ENCODE results near the gene GATAD2A. TPM values are rescaled to one million over a fixed set of nuclear protein-coding genes. Genes with fewer than 3 reads are reported as not detected.
A peak's percentile ranks its signal among the peaks of the same experiment; 100 is the strongest.

Gene GATAD2A
- total RNA-seq, 2 donors from 2014 or later, result 102 to 145 TPM

GRCh38 chr19:19457671-19458070, 52.2 kb downstream of the GATAD2A start:
- Histone ChIP-seq H3K27me3 (no peaks in the 10 kb centered on the region), H3K4me3 (no peak overlapping the region), H3K36me3 (no peaks in the 10 kb centered on the region), H3K4me1 (peaks cover 39% of the 10 kb centered on the region), H3K9me3 (no peaks in the 10 kb centered on the region), H3K27ac (peak overlapping the region; percentile 74), H3K9ac (ENCODE audit: low read depth in 2 of 2, low read length in 2 of 2) (no peak overlapping the region)
- intact Hi-C loops (cut with DNase I), result no loop called here
- no peak for TF ChIP-seq CTCF (IDR thresholded peaks at IDR 0.05)
- DNase-seq, result no peak

GRCh38 chr19:19458110-19458816, 52.8 kb downstream of the GATAD2A start:
- H3K36me3 ChIP-seq, result no peaks in the 10 kb centered on the region
- intact Hi-C loops (cut with DNase I), result no loop called here
- H3K27me3 ChIP-seq, result no peaks in the 10 kb centered on the region
- H3K9ac ChIP-seq (ENCODE audit: low read depth in 2 of 2, low read length in 2 of 2), result no peak overlapping the region
- no peaks in the 10 kb centered on the region for H3K9me3 ChIP-seq
- no peak for DNase-seq
- peaks cover 41% of the 10 kb centered on the region for H3K4me1 ChIP-seq
- H3K27ac ChIP-seq, result peak overlapping the region; percentile 74
- no peak overlapping the region for H3K4me3 ChIP-seq
- TF ChIP-seq CTCF (IDR thresholded peaks at IDR 0.05), result no peak

GRCh38 chr19:19459073-19459472, 53.6 kb downstream of the GATAD2A start:
- Histone ChIP-seq H3K9me3 (no peaks in the 10 kb centered on the region), H3K27ac (peak overlapping the region; percentile 74), H3K4me1 (peaks cover 46% of the 10 kb centered on the region), H3K4me3 (no peak overlapping the region), H3K27me3 (no peaks in the 10 kb centered on the region), H3K9ac (ENCODE audit: low read depth in 2 of 2, low read length in 2 of 2) (no peak overlapping the region), H3K36me3 (no peaks in the 10 kb centered on the region)
- intact Hi-C loops (cut with DNase I), result no loop called here
- no peak for DNase-seq
- no peak for TF ChIP-seq CTCF (IDR thresholded peaks at IDR 0.05)

- H3K27me3 ChIP-seq, result no peaks in the 10 kb centered on the region
- peak overlapping the region; percentile 21 to 36 for H3K9ac ChIP-seq (ENCODE audit: low read depth in 2 of 2, low read length in 2 of 2)
- intact Hi-C loops (cut with DNase I), result no loop called here
- no peak for TF ChIP-seq CTCF (IDR thresholded peaks at IDR 0.05)
- H3K27ac ChIP-seq, result peak overlapping the region; percentile 74
- H3K4me1 ChIP-seq, result peaks cover 50% of the 10 kb centered on the region
- H3K36me3 ChIP-seq, result no peaks in the 10 kb centered on the region
- no peak overlapping the region for H3K4me3 ChIP-seq
- H3K9me3 ChIP-seq, result no peaks in the 10 kb centered on the region
- DNase-seq, result no peak
These were observed 54.3 kb downstream of the GATAD2A start for GRCh38 chr19:19459707-19460251.

- peaks cover 50% of the 10 kb centered on the region for H3K4me1 ChIP-seq
- no peaks in the 10 kb centered on the region for H3K27me3 ChIP-seq
- no peaks in the 10 kb centered on the region for H3K36me3 ChIP-seq
- DNase-seq, result no peak
- peak overlapping the region; percentile 36 to 43 for H3K9ac ChIP-seq (ENCODE audit: low read depth in 2 of 2, low read length in 2 of 2)
- TF ChIP-seq CTCF (IDR thresholded peaks at IDR 0.05), result no peak
- intact Hi-C loops (cut with DNase I), result no loop called here
- peak overlapping the region; percentile 74 for H3K27ac ChIP-seq
- no peaks in the 10 kb centered on the region for H3K9me3 ChIP-seq
- H3K4me3 ChIP-seq, result no peak overlapping the region
These were observed 54.8 kb downstream of the GATAD2A start for GRCh38 chr19:19460258-19460731.
